NB4 (cell line): ENCODE data around the gene ZNF408.

ENCODE experiments used
- CTCF ChIP-seq: IDR thresholded peaks from one replicate; pipeline ENCODE4 v1.5.1; 2012; ENCODE audit warnings: low read depth, low read length
- MAX ChIP-seq: IDR thresholded peaks from 2 replicates; pipeline ENCODE4 v1.6.1; 2011; ENCODE audit warnings: low read depth, low read length

- TF ChIP-seq CTCF (no peak), MAX (no peak)
Measured at GRCh38 chr11:46726206-46726862, 25.5 kb downstream of the ZNF408 start.
